WTC11 (cell line): Measurements from ENCODE around the gene AKR1A1. TPM values are rescaled to one million over a fixed set of nuclear protein-coding genes. Genes with fewer than 3 reads are reported as not detected.

ENCODE experiments used
- ATAC-seq: fragments of 200-7000 bp; cut with Tn5 transposase; 2 replicates; pipeline ENCODE4 v1.10.0; 2021; ENCODE audit warnings: mild to moderate bottlenecking, moderate library complexity
- CTCF ChIA-PET: fragments of 300-600 bp; sonication (Branson Sonifier 250); formaldehyde crosslinking; loops from one replicate; lab custom pipeline; 2021; ENCODE audit warnings: antibody characterized with exemption; lab: Charles Lee
- POLR2A ChIA-PET: fragments of 350-600 bp; sonication (Branson Sonifier 250); formaldehyde crosslinking; loops from one replicate; lab custom pipeline; 2021; ENCODE audit warnings: antibody characterized with exemption; lab: Charles Lee
- DNase-seq: peaks from one replicate; pipeline ENCODE4 v3.0.0; 2021; ENCODE audit warnings: low spot score
- H3K27ac Mint-ChIP-seq: 2 replicates; pipeline ENCODE4 v1.8.0; 2021; ENCODE audit warnings: mixed read lengths
- H3K27me3 Mint-ChIP-seq: 2 replicates; pipeline ENCODE4 v1.8.0; 2021; ENCODE audit warnings: low read depth, mild to moderate bottlenecking, moderate library complexity, mixed read lengths
- H3K36me3 Mint-ChIP-seq: 2 replicates; pipeline ENCODE4 v1.8.0; 2021; ENCODE audit warnings: mixed read lengths
- H3K4me1 Mint-ChIP-seq: 2 replicates; pipeline ENCODE4 v1.8.0; 2022; ENCODE audit warnings: mixed read lengths
- H3K4me3 Mint-ChIP-seq: 2 replicates; pipeline ENCODE4 v1.8.0; 2021; ENCODE audit warnings: mild to moderate bottlenecking, moderate library complexity, mixed read lengths
- H3K9me3 Mint-ChIP-seq: 2 replicates; pipeline ENCODE4 v1.8.0; 2021; ENCODE audit warnings: mixed read lengths
- ARID4B ChIP-seq: sonication (generic); formaldehyde crosslinking; IDR thresholded peaks from 2 replicates; pipeline ENCODE4 v1.8.0; 2023; ENCODE audit warnings: missing genetic modification reagents, mild to moderate bottlenecking, borderline replicate concordance
- ATF6 ChIP-seq: sonication (generic); formaldehyde crosslinking; IDR thresholded peaks from 2 replicates; pipeline ENCODE4 v1.8.1; 2023; ENCODE audit warnings: mild to moderate bottlenecking, missing genetic modification reagents
- CREM ChIP-seq: sonication (generic); formaldehyde crosslinking; IDR thresholded peaks from 2 replicates; pipeline ENCODE4 v1.8.1; 2022; ENCODE audit warnings: mild to moderate bottlenecking, missing genetic modification reagents, moderate library complexity
- CTCF ChIP-seq: fragments of 200-600 bp; IDR thresholded peaks from 2 replicates; pipeline ENCODE4 v1.8.0; 2022; ENCODE audit warnings: antibody characterized with exemption
- ETV6 ChIP-seq: sonication (generic); formaldehyde crosslinking; IDR thresholded peaks from 2 replicates; pipeline ENCODE4 v1.8.1; 2022; ENCODE audit warnings: mild to moderate bottlenecking, missing genetic modification reagents
- GRHL2 ChIP-seq: fragments of 250-450 bp; sonication (Bioruptor Pico); IDR thresholded peaks from 2 replicates; pipeline ENCODE4 v1.8.0; 2022; ENCODE audit warnings: mild to moderate bottlenecking, moderate library complexity; ENCODE audit not compliant: insufficient replicate concordance, severe bottlenecking
- HMGA2 ChIP-seq: fragments of 250-450 bp; sonication (Bioruptor Pico); IDR thresholded peaks from 2 replicates; pipeline ENCODE4 v1.4.0; 2021; ENCODE audit warnings: mild to moderate bottlenecking, moderate library complexity
- JAZF1 ChIP-seq: fragments of 250-450 bp; sonication (Bioruptor Pico); IDR thresholded peaks from 2 replicates; pipeline ENCODE4 v1.9.0; 2021; ENCODE audit warnings: moderate library complexity, mild to moderate bottlenecking, inconsistent platforms
- MLX ChIP-seq: sonication (generic); formaldehyde crosslinking; IDR thresholded peaks from 2 replicates; pipeline ENCODE4 v1.8.1; 2023; ENCODE audit warnings: mild to moderate bottlenecking, missing genetic modification reagents, moderate library complexity
- SMAD4 ChIP-seq: sonication (generic); formaldehyde crosslinking; IDR thresholded peaks from 2 replicates; pipeline ENCODE4 v1.8.0; 2022; ENCODE audit warnings: mild to moderate bottlenecking, missing genetic modification reagents
- TEAD1 ChIP-seq: sonication (generic); formaldehyde crosslinking; IDR thresholded peaks from 2 replicates; pipeline ENCODE4 v1.8.0; 2022; ENCODE audit warnings: mild to moderate bottlenecking, missing genetic modification reagents
- USF2 ChIP-seq: sonication (generic); formaldehyde crosslinking; IDR thresholded peaks from 2 replicates; pipeline ENCODE4 v1.8.1; 2023; ENCODE audit warnings: mild to moderate bottlenecking, missing genetic modification reagents, moderate library complexity
- ZBTB43 ChIP-seq: sonication (generic); formaldehyde crosslinking; IDR thresholded peaks from 2 replicates; pipeline ENCODE4 v1.8.1; 2023; ENCODE audit warnings: mild to moderate bottlenecking, missing genetic modification reagents
- ZMAT4 ChIP-seq: fragments of 250-450 bp; sonication (Bioruptor Pico); IDR thresholded peaks from 2 replicates; pipeline ENCODE4 v1.9.0; 2021; ENCODE audit warnings: mild to moderate bottlenecking
- ZNF232 ChIP-seq: sonication (generic); formaldehyde crosslinking; IDR thresholded peaks from 2 replicates; pipeline ENCODE4 v1.8.0; 2022; ENCODE audit warnings: mild to moderate bottlenecking, missing genetic modification reagents
- ZNF416 ChIP-seq: fragments of 250-450 bp; sonication (Bioruptor Pico); IDR thresholded peaks from 2 replicates; pipeline ENCODE4 v1.9.0; 2021; ENCODE audit warnings: mild to moderate bottlenecking, inconsistent platforms
- ZNF425 ChIP-seq: fragments of 250-450 bp; sonication (Bioruptor Pico); conservative IDR thresholded peaks from 2 replicates; pipeline ENCODE4 v1.9.0; 2021; ENCODE audit warnings: mild to moderate bottlenecking
- ZSCAN18 ChIP-seq: fragments of 250-450 bp; sonication (Bioruptor Pico); IDR thresholded peaks from 2 replicates; pipeline ENCODE4 v2.1.2; 2022; ENCODE audit warnings: mild to moderate bottlenecking, moderate library complexity
- total RNA-seq: library from RNA; stranded (reverse); gene quantifications from 3 replicates; pipeline ENCODE4 v1.2.3, GENCODE V29; 2021

Gene AKR1A1
- total RNA-seq, 1 experiment from 2014 or later: 338 TPM

GRCh38 chr1:45569571-45569961 lies 18.9 kb downstream of the AKR1A1 start:
- ATAC-seq (no peak), DNase-seq (no peak)
- Mint-ChIP-seq H3K27me3 (no peaks in the 10 kb centered on the region), H3K4me1 (peaks cover 29% of the 10 kb centered on the region), H3K36me3 (peaks cover 43% of the 10 kb centered on the region), H3K27ac (peak overlapping the region; percentile 68), H3K4me3 (no peak overlapping the region), H3K9me3 (no peaks in the 10 kb centered on the region)
- CTCF ChIA-PET: interaction anchor here (0.6 to 3.3 kb wide), 13 partner anchors 9 to 266 kb away, joined by 3 to 17 read pairs (median 4); partner anchors contain the start of genes AKR1A1, CCDC163, MMACHC and PRDX1
- POLR2A ChIA-PET: interaction anchor here (0.6 to 1.7 kb wide), 3 partner anchors 49 to 225 kb away, joined by 3 to 7 read pairs (median 5); no protein-coding TSS in a partner anchor
- TF ChIP-seq ETV6 (CRISPR knock-in tag): no peak
- no peak for TF ChIP-seq GRHL2 (CRISPR knock-in tag)
- TF ChIP-seq ARID4B (CRISPR knock-in tag): no peak
- TF ChIP-seq ZBTB43 (CRISPR knock-in tag): no peak
- TF ChIP-seq ZNF416: no peak
- TF ChIP-seq ZNF232 (CRISPR knock-in tag): no peak
- no peak for TF ChIP-seq SMAD4
- no peak for TF ChIP-seq HMGA2
- TF ChIP-seq MLX (CRISPR knock-in tag): no peak
- TF ChIP-seq TEAD1 (CRISPR knock-in tag): no peak
- TF ChIP-seq ZNF425 (CRISPR knock-in tag): no peak

- Mint-ChIP-seq H3K27me3 (no peaks in the 10 kb centered on the region), H3K4me3 (no peak overlapping the region), H3K27ac (no peak overlapping the region; the same call in 1 of the 2 replicates), H3K4me1 (peaks cover 30% of the 10 kb centered on the region), H3K9me3 (no peaks in the 10 kb centered on the region), H3K36me3 (peaks cover 43% of the 10 kb centered on the region)
- DNase-seq (peak; percentile 79), ATAC-seq (peak; percentile 74)
- ChIA-PET POLR2A (interaction anchor here (1.6 to 1.7 kb wide), 2 partner anchors 49 to 69 kb away, joined by 3 to 7 read pairs; no protein-coding TSS in a partner anchor), CTCF (interaction anchor here (0.6 to 3.3 kb wide), 15 partner anchors 8 to 267 kb away, joined by 3 to 17 read pairs (median 4); partner anchors contain the start of genes AKR1A1, CCDC163, MMACHC and PRDX1)
- no peak for TF ChIP-seq ZSCAN18 (CRISPR knock-in tag)
- TF ChIP-seq ZMAT4 (CRISPR knock-in tag): no peak
- TF ChIP-seq SMAD4: no peak
- no peak for TF ChIP-seq USF2 (CRISPR knock-in tag)
- peak; percentile 98 for TF ChIP-seq CTCF
- TF ChIP-seq ATF6: no peak
- no peak for TF ChIP-seq CREM (CRISPR knock-in tag)
- TF ChIP-seq JAZF1 (CRISPR knock-in tag): no peak
- 0 out of 2 replicates have a peak, but pooled peaks have one; percentile 1 for TF ChIP-seq ETV6 (CRISPR knock-in tag)
Measured at GRCh38 chr1:45569962-45570581, 19.4 kb downstream of the AKR1A1 start.
